Measurements from ENCODE around the gene B3GNT3. TPM values are rescaled to one million over a fixed set of nuclear protein-coding genes. Genes with fewer than 3 reads are reported as not detected.
"Not testable (repeated sequence)": the region's sequence is repeated elsewhere in the genome, so short reads cannot be mapped to it uniquely, and the experiment has no call there.

B3GNT3 gene
- total RNA-seq, 4 donors from 2014 or later = 0.19 to 0.32 TPM; not detected in 2

DNA sequence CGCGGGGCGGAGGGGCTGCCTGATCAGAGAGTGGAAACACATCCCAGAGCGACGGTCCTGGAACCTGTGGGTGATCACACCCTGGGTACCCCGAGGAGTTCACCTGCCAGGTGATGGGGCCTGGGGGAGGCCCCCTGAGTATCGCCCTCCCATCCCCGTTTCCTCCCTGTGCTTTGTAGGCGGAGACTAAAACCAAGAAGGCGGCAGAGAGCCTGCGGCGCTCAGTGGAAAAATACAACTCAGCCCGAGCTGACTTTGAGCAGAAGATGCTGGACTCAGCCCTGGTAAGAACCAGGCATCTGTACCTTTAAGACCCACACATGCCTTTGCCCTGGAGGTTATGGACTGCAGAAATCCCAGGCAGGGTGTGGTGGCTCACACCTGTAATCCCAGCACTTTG lies 24.3 kb upstream of the B3GNT3 start:
- ATAC-seq (ENCODE audit: low FRiP score) (no peak), DNase-seq (ENCODE audit: low spot score) (no peak)
- TF ChIP-seq, protein P1, sequence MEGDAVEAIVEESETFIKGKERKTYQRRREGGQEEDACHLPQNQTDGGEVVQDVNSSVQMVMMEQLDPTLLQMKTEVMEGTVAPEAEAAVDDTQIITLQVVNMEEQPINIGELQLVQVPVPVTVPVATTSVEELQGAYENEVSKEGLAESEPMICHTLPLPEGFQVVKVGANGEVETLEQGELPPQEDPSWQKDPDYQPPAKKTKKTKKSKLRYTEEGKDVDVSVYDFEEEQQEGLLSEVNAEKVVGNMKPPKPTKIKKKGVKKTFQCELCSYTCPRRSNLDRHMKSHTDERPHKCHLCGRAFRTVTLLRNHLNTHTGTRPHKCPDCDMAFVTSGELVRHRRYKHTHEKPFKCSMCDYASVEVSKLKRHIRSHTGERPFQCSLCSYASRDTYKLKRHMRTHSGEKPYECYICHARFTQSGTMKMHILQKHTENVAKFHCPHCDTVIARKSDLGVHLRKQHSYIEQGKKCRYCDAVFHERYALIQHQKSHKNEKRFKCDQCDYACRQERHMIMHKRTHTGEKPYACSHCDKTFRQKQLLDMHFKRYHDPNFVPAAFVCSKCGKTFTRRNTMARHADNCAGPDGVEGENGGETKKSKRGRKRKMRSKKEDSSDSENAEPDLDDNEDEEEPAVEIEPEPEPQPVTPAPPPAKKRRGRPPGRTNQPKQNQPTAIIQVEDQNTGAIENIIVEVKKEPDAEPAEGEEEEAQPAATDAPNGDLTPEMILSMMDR (IDR thresholded peaks at IDR 0.05) = no peak

DNA sequence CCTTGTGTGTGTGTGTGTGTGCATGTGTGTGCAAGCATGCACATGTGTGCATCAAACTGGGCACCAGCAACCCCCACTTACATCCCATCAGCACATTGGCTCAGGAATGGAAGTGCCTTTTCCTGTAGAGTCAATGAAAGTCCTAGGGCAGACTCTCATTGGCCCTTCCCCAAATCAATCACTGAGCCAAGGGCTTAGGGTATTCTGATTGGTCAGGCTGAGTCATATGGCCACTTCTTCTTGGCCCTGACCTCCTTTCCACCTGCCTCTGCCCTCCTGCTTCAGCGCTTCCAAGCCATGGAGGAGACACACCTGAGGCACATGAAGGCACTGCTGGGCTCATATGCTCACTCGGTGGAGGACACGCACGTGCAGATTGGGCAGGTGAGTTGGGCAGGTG lies 22.8 kb upstream of the B3GNT3 start:
- no peak for ATAC-seq (ENCODE audit: low FRiP score)

DNA sequence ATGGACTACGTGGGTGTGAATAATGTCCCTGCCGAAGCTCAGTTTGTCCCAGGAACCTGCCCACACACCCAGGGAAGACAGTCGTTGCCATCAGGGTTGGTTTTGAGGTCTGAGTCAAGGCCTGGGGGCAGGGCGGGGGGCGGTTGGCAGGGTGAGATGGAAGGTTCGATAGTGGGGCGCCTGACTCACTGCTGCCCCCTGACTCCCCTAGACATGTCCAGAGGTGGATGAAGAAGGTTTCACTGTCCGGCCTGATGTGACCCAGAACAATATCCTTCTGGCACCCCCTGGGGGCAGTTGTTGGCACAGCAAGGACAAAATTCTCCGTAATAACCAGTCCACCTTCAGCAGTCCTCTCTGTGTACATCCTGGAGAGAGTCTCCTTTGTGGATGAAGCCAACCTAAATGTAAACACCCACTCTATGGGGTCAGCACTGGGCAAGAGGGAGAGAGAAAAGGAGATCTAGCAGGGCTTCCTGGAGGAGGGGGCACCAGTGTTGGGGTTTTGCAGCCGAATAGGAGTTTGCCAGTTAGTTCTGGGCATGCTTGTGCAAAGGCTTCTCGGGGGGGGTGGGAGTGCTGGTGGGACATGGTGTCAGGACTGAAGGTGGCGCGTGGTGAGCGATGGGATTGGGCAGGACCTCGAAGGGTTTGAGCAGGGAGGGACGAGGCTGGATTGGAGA lies 19.6 kb upstream of the B3GNT3 start:
- no peak for ATAC-seq (ENCODE audit: low FRiP score)
- peak; percentile 43 for DNase-seq (ENCODE audit: low spot score)

More for the DNA sequence above, 22.8 kb upstream of the B3GNT3 start:
- no peak for DNase-seq (ENCODE audit: low spot score)
- TF ChIP-seq, protein P1 (IDR thresholded peaks at IDR 0.05) = no peak

DNA sequence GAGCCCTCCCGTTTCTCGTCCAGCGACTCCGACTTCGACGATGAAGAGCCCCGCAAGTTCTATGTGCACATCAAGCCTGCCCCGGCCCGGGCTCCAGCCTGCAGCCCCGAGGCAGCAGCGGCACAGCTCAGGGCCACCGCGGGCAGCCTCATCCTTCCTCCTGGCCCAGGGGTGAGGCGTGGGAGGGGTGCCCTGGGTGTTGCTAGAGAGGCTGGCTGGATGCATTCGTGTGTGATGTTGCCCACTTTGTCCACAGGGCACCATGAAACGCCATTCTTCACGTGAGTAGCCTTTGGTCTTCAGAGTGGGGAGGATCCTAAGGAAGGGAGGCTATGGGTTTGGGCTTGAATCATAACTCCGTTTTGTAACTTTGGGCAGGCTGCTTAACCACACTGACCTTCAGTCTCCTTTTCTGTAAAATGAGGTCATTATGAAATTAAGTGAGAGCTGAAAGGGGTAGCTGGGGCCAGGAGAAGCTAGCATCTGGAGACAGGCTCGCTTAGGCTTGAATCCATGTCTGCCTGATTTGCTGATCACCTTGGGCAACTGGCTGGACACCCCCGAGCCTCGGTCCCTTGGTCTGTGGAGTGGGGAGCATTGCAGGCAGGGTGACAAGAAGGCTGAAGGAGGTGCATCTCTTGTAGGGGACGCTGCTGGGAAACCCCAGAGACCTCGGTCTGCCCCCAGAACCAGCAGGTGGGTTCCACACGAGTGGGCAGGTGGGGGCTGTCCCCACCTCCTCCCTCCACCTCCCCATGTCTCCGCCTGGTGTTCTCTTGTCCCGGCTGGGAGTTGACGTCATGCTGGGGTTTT lies 18.7 kb upstream of the B3GNT3 start:
- DNase-seq (ENCODE audit: low spot score) (no peak), ATAC-seq (ENCODE audit: low FRiP score) (no peak)
- TF ChIP-seq, protein P1 (IDR thresholded peaks at IDR 0.05) = no peak

More for the DNA sequence above, 19.6 kb upstream of the B3GNT3 start:
- TF ChIP-seq, protein P1 (IDR thresholded peaks at IDR 0.05) = no peak

DNA sequence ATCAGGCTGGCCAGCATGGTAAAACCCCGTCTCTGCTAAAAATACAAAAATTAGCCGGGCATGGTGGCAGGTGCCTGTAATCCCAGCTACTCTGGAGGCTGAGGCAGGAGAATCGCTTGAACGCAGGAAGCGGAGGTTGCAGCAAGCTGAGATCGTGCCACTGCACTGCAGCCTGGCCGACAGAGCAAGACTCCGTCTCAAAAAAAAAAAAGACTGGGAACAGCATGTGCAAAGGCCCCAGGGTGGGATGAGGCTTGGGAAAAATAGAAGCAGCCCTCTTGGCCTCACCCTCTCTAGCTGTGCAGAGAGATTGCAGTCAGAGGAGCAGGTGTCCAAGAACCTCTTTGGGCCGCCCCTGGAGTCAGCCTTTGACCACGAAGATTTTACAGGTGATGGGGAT lies 17.1 kb upstream of the B3GNT3 start:
- ATAC-seq (ENCODE audit: low FRiP score); DNase-seq (ENCODE audit: low spot score): not testable (repeated sequence)

DNA sequence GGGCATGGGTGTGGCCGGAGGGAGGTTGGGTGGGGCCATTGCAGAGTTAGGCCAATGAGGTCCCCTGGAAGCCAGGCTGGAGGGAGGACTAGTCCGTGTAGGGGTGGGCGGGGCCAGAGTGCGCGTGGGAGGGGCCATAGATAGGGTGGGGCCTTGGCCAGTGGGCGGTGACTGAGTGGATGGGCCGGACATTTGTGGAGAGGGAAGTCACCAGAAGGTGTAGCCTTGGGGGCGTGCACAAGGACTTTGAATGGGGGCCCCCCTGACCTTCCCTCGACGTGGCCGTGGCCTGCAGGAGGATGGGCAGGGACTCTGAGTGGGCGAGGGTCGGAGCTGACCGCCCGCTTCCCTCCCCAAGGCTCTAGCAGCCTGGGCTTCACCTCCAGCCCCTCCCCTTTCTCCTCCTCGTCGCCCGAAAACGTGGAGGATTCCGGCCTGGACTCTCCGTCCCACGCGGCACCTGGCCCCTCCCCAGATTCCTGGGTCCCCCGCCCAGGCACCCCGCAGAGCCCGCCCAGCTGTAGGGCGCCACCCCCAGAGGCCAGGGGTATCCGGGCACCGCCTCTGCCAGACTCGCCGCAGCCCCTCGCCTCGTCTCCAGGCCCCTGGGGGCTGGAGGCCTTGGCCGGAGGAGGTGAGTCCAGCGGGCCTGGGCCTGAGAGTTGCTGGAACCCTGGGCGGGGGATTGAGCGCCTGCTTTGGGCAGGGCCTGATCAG lies 16.5 kb upstream of the B3GNT3 start:
- ATAC-seq (ENCODE audit: low FRiP score) (peak; percentile 58), DNase-seq (ENCODE audit: low spot score) (peak; percentile 35)
- TF ChIP-seq, protein P1 (IDR thresholded peaks at IDR 0.05) = no peak
